Hypothalamus (tissue), 51 donors: ENCODE data around the gene IL11RA.

ENCODE experiments used
- DNase-seq, 51 donors: peaks; one replicate each; lab custom pipeline; 2025; lab: John Stamatoyannopoulos, UW

IL11RA gene

DNA sequence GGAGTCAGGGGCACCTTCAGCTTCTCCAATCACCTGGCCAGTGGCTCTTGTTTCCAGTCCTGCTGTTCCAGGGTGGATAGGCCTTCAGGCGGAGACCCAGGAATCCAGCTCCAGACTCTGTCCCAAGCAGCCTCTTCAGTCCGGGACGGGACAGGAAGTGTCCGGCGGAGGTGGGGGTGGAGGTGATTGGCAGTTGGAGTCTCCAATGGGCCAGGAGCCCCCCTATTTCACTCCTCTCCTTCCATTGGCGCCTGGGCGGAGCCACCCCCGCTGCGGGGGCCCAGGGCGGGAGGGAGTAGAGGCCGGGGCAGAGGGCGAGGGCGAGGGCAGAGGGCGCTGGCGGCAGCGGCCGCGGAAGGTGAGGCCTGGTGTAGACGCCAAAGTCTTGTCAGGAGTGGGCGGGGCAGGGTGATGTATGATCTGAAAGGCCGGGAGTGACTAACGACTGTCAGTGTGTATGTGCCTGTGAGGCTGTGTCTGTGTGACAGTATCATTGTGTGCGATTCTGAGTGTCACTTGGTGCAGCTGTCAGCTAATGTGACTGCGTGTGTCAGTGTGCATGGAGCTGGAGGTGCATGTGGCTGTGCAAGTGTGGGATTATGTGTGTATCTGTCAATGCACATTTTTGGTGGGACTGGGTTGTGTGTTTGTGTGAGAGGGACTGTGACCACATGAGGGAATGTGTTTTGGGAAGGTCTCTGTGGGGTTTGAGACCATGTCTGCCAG is at the start of gene IL11RA:
Gene IL11RA, plus strand, starts transcription at position 310 of the 726 bp plus-strand sequence. CDS start 3,033 bp downstream, outside the sequence.
- DNase-seq, result peak in 50 of 51 donors; percentile 16 to 92 (median 74)

DNA sequence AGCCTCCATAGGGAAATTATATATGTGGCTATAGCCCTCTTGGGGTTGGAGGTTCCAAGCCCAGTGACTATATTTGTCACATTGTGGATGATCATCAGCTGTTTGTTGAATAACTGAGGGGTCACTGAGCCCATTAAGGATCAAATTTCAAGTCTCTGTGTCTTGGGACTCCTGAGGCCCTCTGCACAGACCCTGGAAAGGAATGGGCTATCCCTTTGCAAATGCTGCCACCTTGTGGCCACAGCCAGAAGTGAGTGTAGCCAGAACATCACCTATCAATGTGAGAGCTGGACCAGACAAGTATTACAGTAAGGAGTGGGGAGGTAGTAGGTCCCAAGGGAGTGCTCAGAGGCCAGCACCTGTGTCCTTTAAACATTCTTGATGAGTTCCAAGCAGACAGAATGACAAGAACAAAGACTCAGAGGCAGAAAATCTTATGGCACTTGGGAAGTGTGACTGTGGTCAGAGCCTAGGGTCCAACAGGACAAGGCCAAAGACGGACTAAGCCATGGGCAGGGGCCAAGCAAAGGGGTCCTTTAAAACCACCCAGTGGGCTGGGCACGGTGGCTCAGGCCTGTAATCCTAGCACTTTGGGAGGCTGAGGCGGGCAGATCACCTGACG is 48.3 kb upstream of the IL11RA start:
- peak in 49 of 51 donors; percentile 18 to 91 (median 70) for DNase-seq

- DNase-seq, result no peak
Measured at GRCh38 chr9:34606190-34606589, 45.8 kb upstream of the IL11RA start.

DNA sequence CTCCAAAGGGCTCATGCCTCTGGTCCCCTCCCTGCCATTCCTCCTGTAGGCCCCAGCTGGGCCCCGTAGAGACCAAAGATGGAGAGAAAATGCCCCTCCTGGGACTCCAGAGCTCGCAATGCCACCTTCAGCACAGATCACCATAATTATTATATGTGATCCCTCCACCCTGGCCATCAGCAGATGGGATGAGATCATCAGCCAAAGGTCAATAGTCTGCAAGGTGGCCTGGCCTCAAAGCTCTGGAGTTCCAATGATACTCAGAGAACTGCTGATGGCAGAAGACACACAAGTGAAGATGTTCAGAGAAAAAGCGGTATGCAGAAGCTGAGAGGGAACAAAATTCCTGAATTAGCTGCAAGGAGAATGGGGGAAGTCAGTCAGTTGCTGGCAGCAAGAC is 45.1 kb upstream of the IL11RA start:
- DNase-seq, result no peak

DNA sequence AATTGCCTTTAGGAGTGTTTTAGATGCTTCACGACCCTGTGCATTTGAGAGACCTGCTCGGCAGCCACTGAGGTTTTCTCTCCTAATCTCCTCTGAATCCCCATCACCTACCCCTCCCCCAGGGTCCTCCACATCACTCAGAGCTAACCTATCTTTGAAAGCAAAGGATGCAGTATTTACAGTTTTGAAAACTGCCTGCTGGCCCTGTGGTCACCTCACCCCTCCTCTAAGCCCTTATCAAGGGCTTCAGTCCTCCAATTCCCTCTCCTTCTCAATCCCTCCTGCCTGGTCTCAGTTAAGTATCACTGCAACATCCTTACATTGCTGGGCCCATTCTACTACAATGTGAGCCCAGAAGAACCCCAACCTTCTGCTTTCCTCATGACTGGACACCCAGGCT is 44.7 kb upstream of the IL11RA start:
- no peak for DNase-seq

GRCh38 chr9:34610434-34611206 is 41.4 kb upstream of the IL11RA start:
- no peak for DNase-seq

DNA sequence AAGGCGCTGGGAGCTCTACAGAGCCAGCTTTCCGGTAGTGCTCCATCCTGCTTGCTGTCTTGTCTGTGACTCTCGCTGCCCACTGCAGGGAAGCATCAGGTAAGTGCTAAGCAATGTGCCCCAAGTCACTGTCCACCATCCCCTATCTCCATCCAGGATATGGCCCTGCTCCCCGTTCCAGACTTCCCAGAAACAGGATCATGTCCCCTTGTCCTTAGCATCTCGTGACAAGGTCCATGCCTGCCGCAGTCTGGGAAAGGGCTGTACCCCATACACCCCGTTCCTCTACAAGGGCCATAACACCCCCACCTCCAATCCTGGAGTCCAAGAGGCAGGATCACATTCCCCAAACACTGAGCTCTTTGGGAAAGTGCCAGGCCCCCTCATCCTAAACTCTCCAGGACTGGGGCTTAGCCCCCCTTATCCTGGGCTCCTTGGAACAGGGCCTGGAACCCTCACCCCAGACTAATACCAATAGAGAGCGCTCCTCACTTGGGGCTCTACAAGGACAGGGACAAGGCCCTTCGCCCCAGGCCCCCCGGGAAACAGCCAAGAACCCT is 40.7 kb upstream of the IL11RA start:
- DNase-seq, result peak in 2 of 51 donors; percentile 14 to 47

GRCh38 chr9:34611811-34612787 is 39.9 kb upstream of the IL11RA start, which contains the start of gene RPP25L:
Gene RPP25L, minus strand, starts transcription at chr9:34612097. Its CDS starts 801 bp downstream, at chr9:34611296.
- peak in 50 of 51 donors; percentile 29 to 88 (median 70) for DNase-seq

DNA sequence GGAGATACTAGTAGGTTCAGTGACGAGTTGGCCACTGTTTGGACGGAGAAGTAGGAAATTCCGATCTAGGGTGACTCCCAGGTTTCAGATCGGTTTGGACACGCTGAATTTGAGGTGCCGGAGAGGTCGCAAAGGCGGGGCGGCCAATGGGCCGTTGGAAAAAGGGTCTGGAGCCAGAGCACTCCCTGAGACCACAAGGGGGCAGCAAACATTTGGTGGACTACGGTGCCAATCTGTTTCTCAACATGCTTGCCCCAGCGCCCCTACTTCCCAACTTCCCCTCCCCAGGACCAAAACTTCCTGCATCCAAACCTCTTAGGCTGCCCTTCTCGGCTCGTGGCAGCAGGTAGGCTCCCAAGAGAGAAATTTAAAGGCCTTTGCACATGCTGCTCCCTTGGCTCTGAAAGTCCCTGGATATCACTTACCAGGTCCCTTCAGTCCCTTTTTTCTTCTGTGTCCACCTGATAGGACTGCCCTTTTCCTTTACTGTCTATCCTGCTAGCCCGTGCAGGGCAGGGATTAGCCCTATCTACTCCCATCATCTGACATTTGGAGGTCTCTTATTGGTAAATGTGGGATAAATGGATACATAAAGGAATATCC is 39.1 kb upstream of the IL11RA start:
- peak in 47 of 51 donors; percentile 11 to 84 (median 60) for DNase-seq

GRCh38 chr9:34615132-34615531 is 36.9 kb upstream of the IL11RA start:
- no peak for DNase-seq

- DNase-seq, result peak; percentile 47 to 97 (median 86)
Measured at GRCh38 chr9:34620061-34620994, 31.7 kb upstream of the IL11RA start, which contains the start of gene DCTN3. Gene DCTN3, minus strand, starts transcription at chr9:34620495. Its CDS starts 31 bp downstream, at chr9:34620464.

GRCh38 chr9:34623374-34624235 is 28.4 kb upstream of the IL11RA start:
- no peak for DNase-seq

- DNase-seq, result no peak
Measured at GRCh38 chr9:34624475-34625185, 27.4 kb upstream of the IL11RA start.

DNA sequence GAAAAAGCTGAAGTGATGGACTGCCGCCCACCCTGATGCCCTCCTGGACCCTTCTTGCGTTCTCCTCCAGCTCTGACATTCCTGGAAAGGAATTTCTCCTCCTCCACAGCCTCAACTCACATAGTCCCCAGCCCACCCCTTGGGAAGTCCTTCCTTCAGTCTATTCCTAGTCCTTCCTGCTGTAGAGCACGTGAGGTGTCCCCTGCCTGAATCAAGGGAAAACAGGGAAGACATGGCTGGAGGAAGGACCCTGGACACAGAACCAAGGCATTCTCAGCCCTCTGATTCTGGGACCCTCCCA is 26.8 kb upstream of the IL11RA start:
- DNase-seq, result no peak

DNA sequence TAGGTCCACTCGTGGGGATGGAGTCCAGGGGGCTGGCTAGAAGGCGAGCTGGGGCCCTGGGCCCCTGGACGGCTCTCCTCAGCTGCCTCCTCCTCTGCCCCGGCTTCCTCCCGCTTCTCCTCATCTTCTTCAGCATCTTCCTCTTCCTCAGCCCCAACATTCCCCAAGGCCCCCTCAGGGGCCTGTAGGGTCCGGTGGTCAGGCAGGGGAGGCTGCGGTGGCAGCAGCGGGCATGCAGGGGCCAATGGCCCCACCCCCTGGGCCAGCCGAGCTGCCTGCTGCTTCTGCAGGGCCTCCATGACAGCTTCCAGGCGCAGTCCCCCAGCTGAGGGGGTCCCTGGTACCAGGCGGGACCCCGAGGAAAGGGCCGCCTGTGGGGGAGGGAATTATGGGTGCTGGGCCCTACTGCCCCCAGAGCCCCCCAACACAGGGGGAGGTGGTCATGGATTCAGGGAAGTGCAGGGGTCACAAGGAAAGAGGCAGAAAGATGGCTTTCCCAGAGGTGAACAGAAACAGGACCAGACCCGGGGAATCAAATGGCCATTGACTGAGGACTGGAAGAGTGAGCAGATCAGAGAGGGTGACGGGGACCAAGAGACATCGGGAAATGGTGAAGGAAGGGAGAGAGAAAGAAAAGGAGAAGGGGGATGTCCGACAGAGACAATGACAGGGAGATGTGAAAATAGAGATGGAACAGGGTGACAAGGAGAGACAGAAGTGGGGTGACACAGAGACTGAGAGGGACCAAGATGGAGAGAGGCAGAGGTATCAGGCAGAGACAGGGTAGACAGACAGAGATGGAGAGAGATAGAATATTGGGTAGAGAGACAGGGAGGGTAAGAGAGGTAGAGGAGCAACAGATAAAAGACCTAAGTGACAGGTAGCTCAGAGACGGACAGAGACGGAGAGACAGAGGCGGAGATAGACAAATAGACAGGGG is 24.0 kb upstream of the IL11RA start:
- DNase-seq, result no peak
